ENCODE results near the gene RAP1B.
"Not testable (repeated sequence)": the region's sequence is repeated elsewhere in the genome, so short reads cannot be mapped to it uniquely, and the experiment has no call there.

Gene RAP1B

GRCh38 chr12:68633614-68634558 lies 23.2 kb downstream of the RAP1B start:
- no peak for DNase-seq (ENCODE audit: low read depth, low spot score)

- no peak for DNase-seq (ENCODE audit: low read depth, low spot score)
Measured at GRCh38 chr12:68636268-68636667, 25.6 kb downstream of the RAP1B start.

GRCh38 chr12:68637439-68637838 lies 26.7 kb downstream of the RAP1B start:
- not testable (repeated sequence) for DNase-seq (ENCODE audit: low read depth, low spot score)

- DNase-seq (ENCODE audit: low read depth, low spot score), result no peak
Measured at GRCh38 chr12:68638171-68638570, 27.5 kb downstream of the RAP1B start.

- DNase-seq (ENCODE audit: low read depth, low spot score), result no peak
Measured at GRCh38 chr12:68638721-68639395, 28.2 kb downstream of the RAP1B start.

GRCh38 chr12:68639396-68639767 lies 28.7 kb downstream of the RAP1B start:
- DNase-seq (ENCODE audit: low read depth, low spot score), result no peak

GRCh38 chr12:68641138-68641537 lies 30.4 kb downstream of the RAP1B start:
- no peak for DNase-seq (ENCODE audit: low read depth, low spot score)

GRCh38 chr12:68646484-68646883 lies 35.8 kb downstream of the RAP1B start:
- DNase-seq (ENCODE audit: low read depth, low spot score), result no peak

- no peak for DNase-seq (ENCODE audit: low read depth, low spot score)
Measured at GRCh38 chr12:68647507-68647906, 36.8 kb downstream of the RAP1B start.

GRCh38 chr12:68648179-68648578 lies 37.5 kb downstream of the RAP1B start:
- DNase-seq (ENCODE audit: low read depth, low spot score), result no peak

GRCh38 chr12:68665016-68665569 lies 54.4 kb downstream of the RAP1B start:
- no peak for DNase-seq (ENCODE audit: low read depth, low spot score)

GRCh38 chr12:68667291-68667690 lies 56.6 kb downstream of the RAP1B start:
- DNase-seq (ENCODE audit: low read depth, low spot score), result no peak

GRCh38 chr12:68667896-68668295 lies 57.2 kb downstream of the RAP1B start:
- DNase-seq (ENCODE audit: low read depth, low spot score), result no peak

- DNase-seq (ENCODE audit: low read depth, low spot score), result no peak
Measured at GRCh38 chr12:68671179-68671578, 60.5 kb downstream of the RAP1B start.

- no peak for DNase-seq (ENCODE audit: low read depth, low spot score)
Measured at GRCh38 chr12:68673788-68674187, 63.1 kb downstream of the RAP1B start.

- no peak for DNase-seq (ENCODE audit: low read depth, low spot score)
Measured at GRCh38 chr12:68674376-68674775, 63.7 kb downstream of the RAP1B start.

GRCh38 chr12:68675101-68675842 lies 64.6 kb downstream of the RAP1B start:
- no peak for DNase-seq (ENCODE audit: low read depth, low spot score)

- DNase-seq (ENCODE audit: low read depth, low spot score), result not testable (repeated sequence)
Measured at GRCh38 chr12:68676854-68677253, 66.2 kb downstream of the RAP1B start.

GRCh38 chr12:68686262-68686594 lies 75.5 kb downstream of the RAP1B start:
- DNase-seq (ENCODE audit: low read depth, low spot score), result no peak

GRCh38 chr12:68686595-68687521 lies 76.2 kb downstream of the RAP1B start, which contains the start of gene NUP107:
NUP107 (plus strand) TSS chr12:68686978; CDS start chr12:68687066, 88 bp downstream.
- DNase-seq (ENCODE audit: low read depth, low spot score), result peak; percentile 96

- DNase-seq (ENCODE audit: low read depth, low spot score), result no peak
Measured at GRCh38 chr12:68695454-68695853, 84.8 kb downstream of the RAP1B start.
